HEK293 (cell line): Measurements from ENCODE around the gene ATP1A3.

Experiments
- BCL11B ChIP-seq: fragments of 450-650 bp; formaldehyde crosslinking; IDR thresholded peaks from 2 replicates; pipeline ENCODE4 v1.5.1; 2016; ENCODE audit warnings: low read depth, missing biosample characterization, missing genetic modification characterization
- GFI1B ChIP-seq: fragments of 450-650 bp; formaldehyde crosslinking; IDR thresholded peaks from 2 replicates; pipeline ENCODE4 v1.5.1; 2016; ENCODE audit warnings: missing biosample characterization, missing genetic modification characterization
- GLIS1 ChIP-seq: fragments of 450-650 bp; formaldehyde crosslinking; IDR thresholded peaks from 2 replicates; pipeline ENCODE4 v1.5.1; 2016; ENCODE audit warnings: missing biosample characterization, missing genetic modification characterization
- KLF16 ChIP-seq: fragments of 450-650 bp; formaldehyde crosslinking; IDR thresholded peaks from 2 replicates; pipeline ENCODE4 v1.5.1; 2017; ENCODE audit warnings: missing biosample characterization, missing genetic modification characterization
- KLF17 ChIP-seq: fragments of 450-650 bp; formaldehyde crosslinking; IDR thresholded peaks from 2 replicates; pipeline ENCODE4 v1.5.1; 2016; ENCODE audit warnings: missing biosample characterization, missing genetic modification characterization
- KLF8 ChIP-seq: fragments of 450-650 bp; formaldehyde crosslinking; IDR thresholded peaks from 2 replicates; pipeline ENCODE4 v1.5.1; 2016; ENCODE audit warnings: missing biosample characterization, missing genetic modification characterization
- PATZ1 ChIP-seq: fragments of 450-650 bp; formaldehyde crosslinking; IDR thresholded peaks from 2 replicates; pipeline ENCODE4 v1.5.1; 2016; ENCODE audit warnings: missing biosample characterization, missing genetic modification characterization
- PRDM10 ChIP-seq: fragments of 450-650 bp; formaldehyde crosslinking; IDR thresholded peaks from 2 replicates; pipeline ENCODE4 v1.5.1; 2016; ENCODE audit warnings: missing biosample characterization, missing genetic modification characterization
- SP2 ChIP-seq: fragments of 450-650 bp; formaldehyde crosslinking; IDR thresholded peaks from 2 replicates; pipeline ENCODE4 v1.5.1; 2016; ENCODE audit warnings: missing biosample characterization, missing genetic modification characterization
- ZBTB17 ChIP-seq: fragments of 450-650 bp; formaldehyde crosslinking; IDR thresholded peaks from 2 replicates; pipeline ENCODE4 v1.5.1; 2016; ENCODE audit warnings: missing biosample characterization, missing genetic modification characterization
- ZBTB48 ChIP-seq: fragments of 450-650 bp; formaldehyde crosslinking; IDR thresholded peaks from 2 replicates; pipeline ENCODE4 v1.5.1; 2016; ENCODE audit warnings: missing biosample characterization, missing genetic modification characterization
- ZBTB7A ChIP-seq: fragments of 450-650 bp; formaldehyde crosslinking; IDR thresholded peaks from 2 replicates; pipeline ENCODE4 v1.5.1; 2016; ENCODE audit warnings: low read depth, missing biosample characterization, missing genetic modification characterization
- ZEB2 ChIP-seq: fragments of 450-650 bp; formaldehyde crosslinking; IDR thresholded peaks from 2 replicates; pipeline ENCODE4 v1.5.1; 2016; ENCODE audit warnings: missing biosample characterization, missing genetic modification characterization
- ZFHX2 ChIP-seq: fragments of 450-650 bp; formaldehyde crosslinking; conservative IDR thresholded peaks from 2 replicates; pipeline ENCODE4 v1.5.1; 2016; ENCODE audit warnings: missing biosample characterization, missing genetic modification characterization
- ZFP69B ChIP-seq: fragments of 450-650 bp; formaldehyde crosslinking; IDR thresholded peaks from 2 replicates; pipeline ENCODE4 v1.5.1; 2016; ENCODE audit warnings: missing biosample characterization, missing genetic modification characterization
- ZNF169 ChIP-seq: fragments of 450-650 bp; formaldehyde crosslinking; IDR thresholded peaks from 2 replicates; pipeline ENCODE4 v1.5.1; 2016; ENCODE audit warnings: missing biosample characterization, missing genetic modification characterization
- ZNF202 ChIP-seq: fragments of 450-650 bp; formaldehyde crosslinking; IDR thresholded peaks from 2 replicates; pipeline ENCODE4 v1.5.1; 2016; ENCODE audit warnings: missing biosample characterization, missing genetic modification characterization, borderline replicate concordance
- ZNF280D ChIP-seq: fragments of 450-650 bp; formaldehyde crosslinking; IDR thresholded peaks from 2 replicates; pipeline ENCODE4 v1.5.1; 2016; ENCODE audit warnings: missing biosample characterization, missing genetic modification characterization
- ZNF335 ChIP-seq: fragments of 450-650 bp; formaldehyde crosslinking; conservative IDR thresholded peaks from 2 replicates; pipeline ENCODE4 v1.5.1; 2016; ENCODE audit warnings: missing biosample characterization, missing genetic modification characterization
- ZNF398 ChIP-seq: fragments of 450-650 bp; formaldehyde crosslinking; IDR thresholded peaks from 2 replicates; pipeline ENCODE4 v1.5.1; 2017; ENCODE audit warnings: missing biosample characterization, missing genetic modification characterization
- ZNF501 ChIP-seq: fragments of 450-650 bp; formaldehyde crosslinking; IDR thresholded peaks from 2 replicates; pipeline ENCODE4 v1.5.1; 2016; ENCODE audit warnings: missing biosample characterization, missing genetic modification characterization
- ZNF558 ChIP-seq: fragments of 450-650 bp; formaldehyde crosslinking; IDR thresholded peaks from 2 replicates; pipeline ENCODE4 v1.5.1; 2016; ENCODE audit warnings: missing biosample characterization, missing genetic modification characterization
- ZNF561 ChIP-seq: fragments of 450-650 bp; IDR thresholded peaks from 2 replicates; pipeline ENCODE4 v1.5.1; 2018; ENCODE audit warnings: missing biosample characterization, missing genetic modification characterization, borderline replicate concordance
- ZNF654 ChIP-seq: fragments of 450-650 bp; formaldehyde crosslinking; IDR thresholded peaks from 2 replicates; pipeline ENCODE4 v1.5.1; 2016; ENCODE audit warnings: low read depth, missing biosample characterization, missing genetic modification characterization
- ZNF670 ChIP-seq: fragments of 450-650 bp; formaldehyde crosslinking; IDR thresholded peaks from 2 replicates; pipeline ENCODE4 v1.5.1; 2016; ENCODE audit warnings: missing biosample characterization, missing genetic modification characterization, low read depth
- ZNF768 ChIP-seq: fragments of 450-650 bp; formaldehyde crosslinking; IDR thresholded peaks from 2 replicates; pipeline ENCODE4 v1.5.1; 2018; ENCODE audit warnings: missing biosample characterization, mild to moderate bottlenecking, missing genetic modification characterization
- ZSCAN18 ChIP-seq: fragments of 450-650 bp; formaldehyde crosslinking; IDR thresholded peaks from 2 replicates; pipeline ENCODE4 v1.5.1; 2016; ENCODE audit warnings: missing biosample characterization, missing genetic modification characterization

The ATP1A3 gene

GRCh38 chr19:41951686-41952172 lies 42.3 kb downstream of the ATP1A3 start (continued):
- peak; percentile 70 for TF ChIP-seq PATZ1 (tag by site-specific recombination)
- peak; percentile 38; the same call in 1 of the 2 replicates for TF ChIP-seq ZEB2
- TF ChIP-seq ZFHX2 (tag by site-specific recombination) = 0 out of 2 replicates have a peak, but pooled peaks have one; percentile 23
- 0 out of 2 replicates have a peak, but pooled peaks have one; percentile 17 for TF ChIP-seq SP2 (tag by site-specific recombination)
- peak; percentile 78 for TF ChIP-seq ZNF398 (tag by site-specific recombination)
- no peak for TF ChIP-seq ZSCAN18 (tag by site-specific recombination)
- no peak for TF ChIP-seq ZBTB7A (tag by site-specific recombination)
- TF ChIP-seq ZNF335 (tag by site-specific recombination) = 0 out of 2 replicates have a peak, but pooled peaks have one; percentile 23
- TF ChIP-seq ZBTB17 = peak; percentile 70; the same call in 1 of the 2 replicates
- TF ChIP-seq ZNF561 = 0 out of 2 replicates have a peak, but pooled peaks have one; percentile 42
- TF ChIP-seq PRDM10 (tag by site-specific recombination) = peak; percentile 86
- TF ChIP-seq ZBTB48 (tag by site-specific recombination) = no peak
- peak; percentile 90 for TF ChIP-seq KLF16 (tag by site-specific recombination)
- TF ChIP-seq ZNF558 (tag by site-specific recombination) = no peak
- TF ChIP-seq ZFP69B = 0 out of 2 replicates have a peak, but pooled peaks have one; percentile 41
- no peak for TF ChIP-seq ZNF670 (tag by site-specific recombination)
- TF ChIP-seq KLF17 = peak; percentile 75
- no peak; the same call in 1 of the 2 replicates for TF ChIP-seq ZNF280D (tag by site-specific recombination)
- TF ChIP-seq GLIS1 (tag by site-specific recombination) = peak; percentile 52; the same call in 1 of the 2 replicates
- TF ChIP-seq ZNF202 = no peak
- TF ChIP-seq GFI1B = peak; percentile 53; the same call in 1 of the 2 replicates
- no peak for TF ChIP-seq ZNF169 (tag by site-specific recombination)
- peak; percentile 73; the same call in 1 of the 2 replicates for TF ChIP-seq KLF8 (tag by site-specific recombination)
- TF ChIP-seq BCL11B (tag by site-specific recombination) = peak; percentile 42; the same call in 1 of the 2 replicates
- peak; percentile 81 for TF ChIP-seq ZNF654
- peak; percentile 48; the same call in 1 of the 2 replicates for TF ChIP-seq ZNF501 (tag by site-specific recombination)
- TF ChIP-seq ZNF768 (tag by site-specific recombination) = no peak
